ENCODE measurements around the gene UNK.

DNA sequence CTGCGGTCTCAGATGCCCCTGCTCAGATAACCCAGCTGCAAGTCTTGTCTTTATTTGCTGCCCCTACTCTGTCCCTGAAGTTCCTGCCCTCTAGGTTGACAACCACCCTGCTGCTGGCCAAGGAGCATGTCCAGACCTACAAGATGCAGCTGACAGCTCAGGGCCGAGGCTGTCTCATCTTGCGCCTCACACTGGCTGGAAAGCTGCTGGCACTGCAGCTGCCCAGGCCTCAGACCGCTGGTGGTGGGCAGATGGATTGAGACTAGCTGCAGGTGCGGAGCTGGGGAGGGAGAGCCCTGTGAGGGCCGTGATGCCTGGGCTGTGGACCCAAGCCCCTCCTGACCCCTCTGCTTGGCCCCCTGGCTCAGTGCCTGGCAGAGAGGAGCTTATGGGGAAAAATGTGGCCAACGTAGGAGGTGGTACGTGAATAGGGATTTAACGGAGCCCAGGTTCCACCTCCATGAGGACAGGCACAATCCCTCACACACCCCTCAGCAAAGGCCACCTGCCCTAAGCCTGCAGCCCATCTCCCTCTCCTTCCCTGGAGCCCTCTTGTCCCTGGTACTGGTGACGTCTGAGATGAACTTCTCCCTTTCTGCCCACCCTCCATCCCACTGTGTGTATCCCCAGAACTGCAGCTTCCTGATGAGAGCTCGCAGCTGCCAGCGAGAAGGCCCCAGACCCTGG is 11.3 kb upstream of the UNK start:
- TF ChIP-seq CTCF (IDR thresholded peaks at IDR 0.05) = no peak
- no peak for TF ChIP-seq EP300 (IDR thresholded peaks at IDR 0.05)
- no peak for TF ChIP-seq POLR2A (IDR thresholded peaks at IDR 0.05)

Measured in tibial nerve (tissue), 4 donors.